NOMO-1 (cell line): ENCODE results near the gene GPR119.
"Not testable (repeated sequence)": the region's sequence is repeated elsewhere in the genome, so short reads cannot be mapped to it uniquely, and the experiment has no call there.

Experiments used
- DNase-seq, 2 experiments: peaks; one replicate each; lab custom pipeline; 2025; ENCODE audit not compliant: unreplicated experiment in 2 of 2; lab: John Stamatoyannopoulos, UW

Gene GPR119

DNA sequence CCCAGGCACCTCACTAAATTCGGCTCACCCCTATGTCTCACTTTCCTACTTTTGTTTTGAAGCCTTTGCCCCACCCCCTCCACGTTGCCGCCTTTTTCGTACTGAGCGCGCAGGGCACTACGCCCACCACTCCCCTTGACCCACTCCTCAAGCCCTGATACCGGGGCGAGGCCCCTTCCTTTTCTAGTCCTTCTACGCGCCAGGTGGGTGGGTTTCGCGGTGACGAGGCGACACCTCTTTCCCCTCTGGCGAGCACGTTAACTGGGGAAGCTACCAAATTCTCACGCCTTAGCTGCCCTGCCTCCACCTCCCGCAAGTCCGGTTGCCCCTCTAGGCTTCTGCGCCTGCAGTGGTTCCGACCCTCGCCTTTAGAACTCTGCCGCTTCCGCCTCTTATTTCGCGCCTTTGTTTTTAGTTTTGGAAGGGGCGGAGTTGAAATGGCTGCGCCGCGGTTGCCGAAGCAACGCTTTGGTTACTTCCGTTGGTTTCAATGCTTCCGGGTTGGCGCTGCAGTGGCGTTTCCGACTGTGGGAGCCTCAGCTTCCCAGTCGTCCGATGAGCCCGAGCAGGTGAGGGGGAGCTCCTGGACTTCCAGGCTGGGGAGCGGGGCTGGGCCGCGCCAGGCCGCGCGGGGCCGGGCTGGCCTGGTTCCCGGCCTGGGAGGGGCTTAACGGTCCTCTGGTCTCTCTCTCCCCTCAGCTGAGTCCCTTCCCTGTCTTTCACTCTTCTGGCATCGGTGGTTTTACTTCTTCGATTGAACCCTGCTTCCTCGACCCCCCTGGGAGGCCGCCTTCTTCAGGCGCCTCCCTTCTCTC lies 45.9 kb downstream of the GPR119 start, which contains the start of gene SLC25A14:
SLC25A14 (plus strand) TSS at position 512 of the 815 bp plus-strand sequence. CDS start 360 bp downstream, outside the sequence.
- peak; percentile 53 to 76 for DNase-seq

- not testable (repeated sequence) for DNase-seq
Measured at GRCh38 chrX:130338869-130339268, 46.6 kb downstream of the GPR119 start.

DNA sequence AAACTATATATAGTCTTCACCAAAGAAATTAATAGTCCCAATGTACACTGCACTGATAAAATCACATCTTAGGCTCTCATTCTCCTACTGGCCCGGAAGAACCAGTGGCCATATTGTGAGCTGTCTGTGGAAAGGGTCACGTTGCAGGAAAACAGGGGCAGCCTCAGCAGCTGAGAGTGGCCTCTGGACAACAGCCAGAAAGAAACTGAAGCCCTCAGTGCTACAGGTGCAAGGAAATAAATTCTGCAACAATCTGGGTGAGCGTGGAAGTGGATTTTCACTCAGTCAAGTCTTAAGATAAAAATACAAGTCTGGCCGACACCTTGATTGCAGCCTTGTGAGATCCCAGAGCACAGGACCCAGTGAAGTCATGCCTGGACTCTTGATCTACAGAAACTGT lies 48.9 kb downstream of the GPR119 start:
- DNase-seq = no peak
